GM23248 (cell line): ENCODE results near the gene ACY1.

Experiments used
- EZH2 ChIP-seq: fragments of 200-600 bp; sonication (generic); IDR thresholded peaks from 2 replicates; pipeline ENCODE4 v1.6.1; 2018; ENCODE audit warnings: antibody characterized with exemption, mild to moderate bottlenecking; ENCODE audit not compliant: insufficient read depth, poor library complexity, severe bottlenecking
- EZH2phosphoT487 ChIP-seq: fragments of 200-600 bp; sonication (generic); IDR thresholded peaks from 2 replicates; pipeline ENCODE4 v1.6.1; 2018; ENCODE audit warnings: antibody characterized with exemption, moderate library complexity, mild to moderate bottlenecking, low read depth; ENCODE audit not compliant: insufficient read depth

DNA sequence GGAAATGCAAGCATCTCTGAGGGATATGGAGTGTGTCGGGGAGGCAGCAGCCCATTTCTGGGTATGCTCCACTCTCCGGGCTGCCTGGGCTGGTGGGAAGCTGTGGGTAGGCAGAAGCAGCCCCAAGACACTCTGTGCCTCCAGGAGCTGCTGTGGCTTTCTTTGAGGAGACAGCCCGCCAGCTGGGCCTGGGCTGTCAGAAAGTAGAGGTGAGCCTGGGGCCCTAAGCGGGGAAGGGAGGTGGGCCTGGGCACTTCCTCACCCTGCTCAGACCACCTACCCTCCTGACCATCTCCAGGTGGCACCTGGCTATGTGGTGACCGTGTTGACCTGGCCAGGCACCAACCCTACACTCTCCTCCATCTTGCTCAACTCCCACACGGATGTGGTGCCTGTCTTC is 1.7 kb downstream of the ACY1 start:
- TF ChIP-seq EZH2phosphoT487: no peak
- TF ChIP-seq EZH2: no peak
